Fibroblast of villous mesenchyme (primary cell): ENCODE results near the gene CCDC102B. TPM values are rescaled to one million over a fixed set of nuclear protein-coding genes. Genes with fewer than 3 reads are reported as not detected.

Experiments used
- DNase-seq: peaks from one replicate; pipeline ENCODE4 v3.0.0-alpha.2; 2010; ENCODE audit warnings: low read depth
- H3K4me3 ChIP-seq: 2 replicates; pipeline ENCODE4 v1.5.1; 2011; ENCODE audit warnings: low read depth, mild to moderate bottlenecking, low read length
- CTCF ChIP-seq: IDR thresholded peaks from 2 replicates; pipeline ENCODE4 v1.5.1; 2012; ENCODE audit warnings: low read depth, mild to moderate bottlenecking, low read length; ENCODE audit not compliant: insufficient read depth
- total RNA-seq: library from RNA; depleted of rRNA; stranded (reverse); fragments of >200 nt; gene quantifications from 2 replicates; pipeline ENCODE4 v1.2.3, GENCODE V29; 2012

CCDC102B gene
- total RNA-seq, 1 donor, result 10.4 TPM

DNA sequence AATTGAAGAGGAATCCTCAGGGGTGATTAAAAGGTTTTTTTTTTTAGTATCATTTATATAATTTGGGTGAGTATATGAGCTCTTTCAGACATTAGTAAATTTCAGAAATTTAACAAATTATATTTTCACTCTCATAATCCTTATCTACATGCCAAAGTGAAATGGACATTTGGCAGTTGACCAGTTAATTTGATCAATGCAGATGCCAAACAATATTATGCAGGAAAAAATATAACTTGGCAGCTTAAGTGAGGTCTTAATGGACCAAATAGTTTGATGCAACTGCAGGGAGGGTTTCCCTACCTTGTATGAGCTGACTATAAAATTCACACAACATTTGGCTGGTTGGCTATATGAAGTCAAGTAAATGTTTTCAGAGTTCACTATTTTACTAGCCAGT is 185.2 kb downstream of the CCDC102B start:
- DNase-seq, result no peak
- H3K4me3 ChIP-seq, result no peak overlapping the region
- no peak for TF ChIP-seq CTCF

- peak; percentile 5 for DNase-seq
- no peak overlapping the region for H3K4me3 ChIP-seq
- TF ChIP-seq CTCF, result no peak
These were observed 186.5 kb downstream of the CCDC102B start for GRCh38 chr18:68984342-68984741.

- no peak for TF ChIP-seq CTCF
- no peak for DNase-seq
- no peak overlapping the region for H3K4me3 ChIP-seq
These were observed 187.4 kb downstream of the CCDC102B start for GRCh38 chr18:68985172-68985820.

DNA sequence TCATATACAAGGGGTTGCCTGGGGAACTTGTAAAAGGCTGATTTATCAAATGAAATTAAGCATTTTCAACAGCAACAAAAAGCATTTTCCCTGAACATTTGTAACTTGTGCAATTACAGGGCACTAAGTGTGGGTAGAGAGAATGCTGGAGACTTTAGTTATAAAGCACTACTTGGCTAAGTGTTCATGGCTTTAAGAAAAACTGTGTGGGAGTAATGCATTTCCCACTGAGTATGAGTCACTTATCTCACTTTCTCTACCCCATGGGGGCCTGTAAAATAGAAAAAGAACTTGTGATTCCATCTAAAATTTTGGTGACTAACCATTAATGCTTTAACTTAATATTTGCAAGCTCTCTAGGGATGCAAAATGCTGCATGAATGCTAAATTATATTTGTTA is 193.4 kb downstream of the CCDC102B start:
- H3K4me3 ChIP-seq, result no peak overlapping the region
- DNase-seq, result peak; percentile 19
- no peak for TF ChIP-seq CTCF

- no peak for DNase-seq
- no peak for TF ChIP-seq CTCF
- H3K4me3 ChIP-seq, result no peak overlapping the region
These were observed 195.0 kb downstream of the CCDC102B start for GRCh38 chr18:68992719-68993482.

- TF ChIP-seq CTCF, result no peak
- H3K4me3 ChIP-seq, result no peak overlapping the region
- no peak for DNase-seq
These were observed 197.8 kb downstream of the CCDC102B start for GRCh38 chr18:68995675-68996074.

- no peak overlapping the region for H3K4me3 ChIP-seq
- TF ChIP-seq CTCF, result no peak
These were observed 200.0 kb downstream of the CCDC102B start for GRCh38 chr18:68997845-68998244.

More at GRCh38 chr18:68997845-68998244, 200.0 kb downstream of the CCDC102B start:
- DNase-seq, result no peak
